GM18868 (cell line): Measurements from ENCODE around the gene CTDSP2.
A peak's percentile ranks its signal among the peaks of the same experiment; 100 is the strongest.
"Not testable (repeated sequence)": the region's sequence is repeated elsewhere in the genome, so short reads cannot be mapped to it uniquely, and the experiment has no call there.

ENCODE experiments used
- ATAC-seq: cut with Tn5 transposase; IDR thresholded peaks from one replicate; pipeline ENCODE4 v1.9.1; 2021; ENCODE audit warnings: mild to moderate bottlenecking, moderate library complexity; ENCODE audit not compliant: unreplicated experiment

The CTDSP2 gene

DNA sequence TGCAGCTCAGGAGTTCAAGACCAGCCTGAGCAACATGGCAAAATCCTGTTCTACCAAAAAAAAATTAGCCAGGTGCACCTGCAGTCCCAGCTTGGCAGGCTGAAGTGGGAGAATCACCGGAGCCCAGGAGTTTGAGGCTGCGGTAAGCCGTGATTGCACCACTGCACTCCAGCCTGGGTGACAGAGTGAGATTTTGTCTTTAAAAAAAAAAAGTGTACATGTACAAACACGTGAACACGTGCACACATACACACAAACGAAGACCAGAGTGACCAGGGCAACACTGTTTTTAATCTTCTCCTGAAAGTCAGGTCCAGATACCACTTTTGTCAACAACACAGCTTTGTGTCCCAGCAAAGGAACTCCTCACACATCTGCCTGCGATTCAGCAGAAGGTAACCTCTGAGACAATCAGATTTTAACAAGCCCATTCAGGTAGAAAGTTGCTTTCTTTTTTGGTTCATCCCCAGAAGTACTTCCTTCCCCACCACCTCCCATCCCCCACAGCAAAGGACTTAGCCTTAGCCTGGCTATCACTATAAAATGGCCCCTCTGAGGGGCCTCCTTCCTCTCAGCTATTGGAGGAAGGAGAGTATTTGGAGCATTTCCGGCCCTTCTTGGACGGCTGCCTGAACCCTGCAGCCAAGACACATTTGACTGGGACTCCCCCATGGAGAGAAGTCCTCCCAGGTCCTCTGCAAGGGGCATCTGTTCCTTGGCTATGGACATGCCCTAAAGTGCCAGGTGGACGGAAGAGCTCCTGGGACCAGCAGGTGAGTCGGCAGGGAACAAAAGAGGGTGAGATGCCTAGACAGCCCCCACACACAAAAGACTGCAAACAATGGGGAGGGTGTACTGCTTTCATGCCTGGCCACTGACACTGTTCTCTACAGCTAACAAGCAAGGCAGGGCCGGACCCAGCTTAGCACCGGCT lies 9.8 kb downstream of the CTDSP2 start:
- ATAC-seq: peak; percentile 58

DNA sequence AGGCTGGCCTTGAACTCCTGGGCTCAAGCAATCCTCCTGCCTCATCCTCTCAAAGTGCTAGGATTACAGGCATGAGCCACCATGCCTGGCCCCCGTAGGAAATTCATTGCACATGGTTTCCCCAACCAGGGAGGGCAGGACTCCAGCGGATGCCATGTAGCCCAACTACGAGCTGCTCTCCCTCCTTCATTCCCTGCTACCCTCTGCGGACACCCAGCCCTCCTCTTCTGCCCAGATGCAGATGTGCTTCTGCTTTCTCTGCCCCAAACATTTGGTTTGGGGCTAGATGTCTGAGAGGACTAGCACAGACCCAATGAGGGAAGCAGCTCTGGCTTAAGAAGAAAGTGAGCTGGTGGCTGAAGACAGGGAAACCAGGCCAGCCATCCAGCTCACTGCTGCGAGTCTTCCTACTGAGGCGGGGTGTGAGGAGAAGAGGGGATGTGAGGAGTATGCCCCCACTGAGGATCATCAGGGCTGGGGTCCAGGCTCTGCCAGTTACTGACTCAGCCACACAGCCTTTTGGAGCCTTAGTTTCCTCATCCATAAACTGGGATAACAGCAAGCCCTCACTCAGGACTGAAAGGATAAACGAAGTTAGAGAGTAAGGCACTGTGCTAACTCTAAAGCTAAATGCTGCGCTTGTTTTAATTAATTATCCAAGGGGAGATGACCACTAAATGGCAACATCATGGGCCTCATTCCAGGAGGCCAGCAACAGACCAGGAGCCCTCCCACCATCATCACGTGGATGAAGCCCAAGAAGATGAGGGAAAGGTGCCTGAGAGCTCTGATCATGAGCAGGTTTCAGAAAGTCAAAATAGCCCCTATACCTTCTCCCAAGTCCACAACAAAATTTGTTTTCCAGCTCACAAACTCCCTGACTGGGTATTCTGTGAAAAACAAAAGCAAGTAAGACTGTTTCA lies 10.9 kb downstream of the CTDSP2 start:
- no peak for ATAC-seq

DNA sequence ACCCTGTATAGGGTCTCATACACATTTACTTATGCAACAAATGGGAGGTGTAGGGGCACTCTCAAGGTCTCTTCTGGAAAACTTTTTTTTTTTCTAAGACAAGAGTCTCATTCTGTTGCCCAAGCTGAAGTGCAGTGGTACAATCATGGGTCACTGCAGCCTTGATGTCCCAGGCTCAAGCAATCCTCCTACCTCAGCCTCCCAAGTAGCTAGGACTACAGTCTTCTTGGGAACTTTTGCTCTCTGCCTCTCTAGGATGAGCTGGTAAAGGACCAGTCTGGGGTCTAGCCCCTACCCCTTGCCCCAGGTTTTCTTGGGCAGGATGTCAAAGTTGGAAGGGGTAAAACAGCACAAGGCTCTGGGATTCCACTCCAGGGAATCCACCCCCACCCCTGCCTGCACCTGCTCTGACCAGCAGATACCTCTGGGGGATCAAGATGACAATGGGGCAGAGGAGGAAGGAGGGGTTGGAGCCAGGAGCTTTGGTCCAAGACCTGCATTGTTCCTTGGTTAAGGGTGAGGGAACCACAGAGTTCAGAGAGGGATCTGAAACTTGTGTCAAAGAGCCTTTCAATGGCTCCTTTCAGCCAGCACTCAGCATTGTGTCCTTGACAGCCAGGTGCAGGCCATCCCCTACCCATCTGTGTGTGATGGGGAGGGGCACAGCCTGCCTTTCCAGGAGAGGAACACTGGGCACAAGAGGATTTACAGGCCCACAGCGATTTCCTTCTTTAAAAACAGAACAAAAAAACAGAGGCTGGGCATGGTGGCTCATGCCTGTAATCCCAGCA lies 12.2 kb downstream of the CTDSP2 start:
- no peak for ATAC-seq

DNA sequence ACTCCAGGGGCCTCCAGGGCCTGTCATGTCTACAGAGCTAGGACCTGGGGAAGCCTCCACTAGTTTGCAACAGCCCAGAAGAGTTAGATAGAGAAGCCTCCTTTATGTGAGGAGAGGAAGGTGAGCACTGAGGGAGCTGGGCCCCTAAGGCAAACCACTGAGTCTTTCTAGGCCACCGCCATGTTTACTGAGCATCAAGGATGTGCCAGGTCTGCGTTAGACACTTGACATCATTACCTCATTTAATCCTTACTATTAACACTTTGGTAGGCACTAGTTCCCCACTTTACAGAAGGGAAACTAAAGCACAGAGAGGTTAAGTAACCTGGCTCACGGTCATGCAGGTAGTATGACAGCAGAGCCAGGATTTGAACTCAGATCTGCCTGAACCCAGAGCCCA lies 12.9 kb downstream of the CTDSP2 start:
- ATAC-seq: no peak

DNA sequence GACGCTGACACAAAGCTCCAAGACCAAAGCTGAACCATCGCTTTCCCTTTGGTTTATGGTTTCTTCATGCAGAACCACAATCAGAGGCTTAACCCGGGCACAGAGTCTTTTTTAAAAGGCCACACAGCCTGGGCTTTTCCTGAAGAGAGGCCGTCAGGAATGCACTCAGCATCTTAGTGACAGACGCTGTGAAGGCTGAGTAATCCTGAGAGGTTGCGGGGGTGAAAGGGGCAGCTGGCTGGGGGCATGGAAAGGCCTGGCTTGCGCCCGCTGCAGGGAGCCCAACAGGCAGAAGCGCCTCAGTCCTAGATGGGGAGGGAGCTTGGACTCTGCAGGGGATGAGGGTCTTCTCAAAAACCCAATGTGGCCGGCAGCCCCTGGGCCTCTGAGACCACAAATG lies 13.6 kb downstream of the CTDSP2 start:
- no peak for ATAC-seq

DNA sequence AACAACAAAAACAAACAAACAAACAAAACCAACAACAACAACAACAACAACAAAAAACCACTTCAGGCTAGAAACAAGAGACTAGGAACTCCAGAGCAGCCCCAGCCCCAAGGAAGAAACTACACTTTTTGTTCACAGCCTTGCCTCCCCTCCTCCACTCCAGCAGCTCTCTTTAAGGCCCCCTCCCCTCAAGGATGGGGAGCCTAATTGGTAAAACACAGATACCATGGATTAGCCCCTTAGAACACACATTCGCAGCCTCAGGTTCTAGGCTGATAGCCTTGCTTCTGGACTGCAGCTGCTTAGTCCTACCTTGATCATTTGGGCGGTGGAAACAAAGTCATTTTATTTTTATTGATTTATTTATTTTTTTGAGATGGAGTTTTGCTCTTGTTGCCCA lies 16.1 kb downstream of the CTDSP2 start:
- no peak for ATAC-seq

DNA sequence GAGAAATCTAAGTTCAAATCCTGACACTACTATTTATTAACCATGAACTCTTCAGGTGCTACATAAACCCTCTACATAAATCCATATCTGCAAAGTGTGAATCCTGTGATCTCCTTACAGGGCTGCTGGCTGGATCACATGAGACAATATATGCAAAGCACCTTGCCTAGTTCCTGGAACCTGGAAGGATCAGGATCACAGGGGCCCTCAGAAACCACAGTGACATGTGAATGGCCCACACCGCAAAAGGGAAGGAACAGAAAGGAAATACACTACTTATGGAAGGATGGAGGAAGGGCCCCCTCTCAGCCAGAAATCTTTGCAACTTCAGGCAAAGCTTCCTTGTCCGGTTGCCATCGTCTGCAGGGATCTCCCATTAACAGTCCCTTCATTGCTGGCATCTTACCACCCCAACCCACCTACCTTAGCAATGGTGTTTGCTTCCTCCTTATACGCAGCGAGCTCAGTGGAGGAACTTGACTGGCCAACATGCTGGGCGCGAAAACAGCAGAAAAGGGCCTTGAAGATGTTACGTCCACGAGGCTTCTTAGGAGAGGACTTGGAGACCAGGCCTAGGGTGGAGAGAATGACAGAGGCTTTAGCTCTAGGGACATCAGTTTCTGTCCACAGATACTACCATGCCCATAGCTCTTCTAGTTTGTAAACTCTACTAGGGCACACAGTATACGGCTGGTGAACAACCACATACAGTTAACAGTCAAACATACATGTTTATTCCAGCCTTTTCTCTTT lies 17.3 kb downstream of the CTDSP2 start:
- ATAC-seq: no peak

DNA sequence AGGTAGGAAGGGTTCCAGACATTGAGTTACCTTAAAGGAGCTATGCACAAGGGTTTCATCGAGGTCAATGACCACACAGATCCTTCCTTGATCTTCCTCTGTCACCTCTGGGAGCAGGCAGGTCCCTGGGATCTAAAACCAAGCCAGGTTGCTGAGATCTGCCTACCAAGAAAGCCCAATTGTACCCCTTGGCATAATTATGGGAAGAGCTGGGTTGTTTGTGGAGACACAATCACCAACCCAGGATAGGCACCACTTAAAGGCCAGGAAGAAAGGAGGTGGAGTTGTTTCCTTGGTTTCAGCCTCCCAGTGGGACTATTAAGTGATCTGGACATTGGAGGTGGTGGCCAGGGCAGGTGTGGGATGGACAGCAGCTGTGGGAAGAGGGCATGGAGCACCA lies 19.6 kb downstream of the CTDSP2 start:
- ATAC-seq: no peak

DNA sequence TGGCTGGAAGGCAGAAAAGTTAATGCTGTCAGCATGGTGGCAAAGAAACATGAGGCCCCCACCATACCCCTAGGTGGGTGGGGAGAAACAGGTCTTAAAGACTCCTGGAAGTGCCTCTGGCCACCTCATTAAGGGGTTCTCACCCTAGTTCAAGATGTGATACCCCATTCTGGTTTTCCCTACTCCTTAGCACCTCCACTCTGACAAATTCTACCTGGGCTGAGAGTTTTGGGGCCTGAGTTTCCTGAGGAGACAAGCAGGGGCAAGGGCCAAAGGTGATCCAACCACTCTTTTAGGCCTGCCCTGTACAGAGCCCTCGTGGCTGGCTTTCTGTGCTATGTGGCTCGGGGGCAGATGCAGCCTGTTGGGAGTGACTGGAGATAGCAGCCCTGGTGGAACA lies 20.1 kb downstream of the CTDSP2 start:
- no peak for ATAC-seq

DNA sequence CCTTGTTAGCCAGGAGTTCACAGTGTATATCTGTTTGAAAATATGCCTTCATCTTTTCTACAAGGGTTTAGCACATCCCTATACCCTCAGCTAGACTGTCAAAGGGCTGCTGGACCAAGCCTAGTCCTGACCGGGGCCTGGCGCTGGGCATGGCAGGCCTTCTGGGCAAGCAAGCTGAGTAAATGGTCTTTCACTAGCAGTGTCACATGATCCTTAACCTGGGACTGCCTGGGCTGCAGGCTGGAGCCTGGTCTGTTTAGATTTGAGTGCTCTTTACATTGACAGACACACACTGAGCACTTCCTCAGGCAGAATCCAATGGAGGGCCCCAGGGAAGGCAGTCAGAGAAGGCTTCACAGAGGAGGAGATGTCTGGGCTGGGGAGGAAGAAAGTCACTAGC lies 21.1 kb downstream of the CTDSP2 start:
- no peak for ATAC-seq

DNA sequence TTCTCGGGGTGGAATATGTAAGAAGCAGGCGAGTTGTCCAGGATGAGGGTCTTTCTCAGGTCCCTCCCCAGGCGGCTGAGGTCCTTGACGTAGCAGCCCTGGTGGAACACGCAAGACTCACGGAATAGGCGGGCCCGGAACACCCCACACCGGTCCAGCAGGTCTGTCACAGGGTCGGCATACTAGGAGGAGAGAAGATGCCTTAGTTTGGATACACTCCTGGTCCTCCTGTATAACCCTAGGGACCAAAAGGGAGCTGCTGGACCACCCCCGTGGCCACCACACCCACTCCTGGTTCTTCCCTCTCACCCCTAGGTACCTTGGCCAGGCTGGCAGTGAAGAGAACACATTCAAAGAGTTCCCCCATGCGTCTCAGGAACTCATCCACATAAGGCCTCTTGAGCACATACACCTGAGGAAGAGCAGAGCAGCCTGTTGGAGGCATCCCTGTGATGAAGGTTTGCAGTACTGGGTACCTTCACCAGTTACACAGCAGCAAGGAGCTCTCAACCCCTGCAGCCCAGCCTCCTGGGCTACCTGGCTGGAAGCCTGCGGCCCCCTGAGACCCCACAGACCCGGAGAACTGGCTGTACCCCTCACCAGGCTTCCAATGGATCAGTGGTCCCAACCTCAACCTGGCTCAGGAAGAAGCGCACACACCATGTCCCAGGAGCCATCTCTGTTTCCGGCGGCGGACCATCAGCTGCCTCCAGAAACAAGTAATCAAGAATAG lies 22.5 kb downstream of the CTDSP2 start:
- no peak for ATAC-seq

DNA sequence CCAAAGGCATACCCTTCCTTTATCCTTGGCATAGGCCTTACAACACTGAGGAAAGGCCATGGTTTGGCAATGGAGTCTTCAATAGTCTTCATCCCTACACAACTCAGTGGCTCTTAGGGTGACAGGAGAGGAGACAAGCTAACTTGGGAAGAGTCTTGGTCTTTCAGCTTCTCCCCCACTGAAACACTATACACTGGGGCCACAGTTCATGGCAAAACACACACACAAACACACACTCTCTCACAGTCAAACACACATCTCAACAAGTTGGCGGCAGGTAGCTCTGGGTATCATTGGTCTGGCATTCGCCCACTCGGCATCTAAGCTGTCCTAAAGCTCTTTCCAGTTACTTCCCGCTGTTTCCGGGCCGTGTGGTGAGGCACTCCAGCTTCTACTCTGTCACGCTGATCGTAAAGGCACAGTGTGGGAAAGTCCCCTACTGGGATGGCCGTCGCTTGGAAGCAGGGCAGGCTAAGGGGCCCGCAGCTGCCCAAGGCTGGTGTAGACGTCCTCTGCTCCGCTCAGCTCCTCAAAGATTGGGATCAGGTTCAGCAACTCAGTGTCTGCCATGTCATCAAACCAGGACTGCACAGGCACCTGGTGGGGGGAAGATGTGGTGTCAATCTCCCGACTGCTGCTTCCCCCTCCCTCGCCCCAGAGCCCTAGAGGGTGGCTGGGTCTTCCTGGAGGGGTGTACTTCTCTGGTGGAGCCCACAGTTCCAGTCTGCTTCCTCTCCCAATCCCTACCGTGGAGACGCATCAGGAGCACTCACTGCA lies 23.2 kb downstream of the CTDSP2 start:
- ATAC-seq: no peak

DNA sequence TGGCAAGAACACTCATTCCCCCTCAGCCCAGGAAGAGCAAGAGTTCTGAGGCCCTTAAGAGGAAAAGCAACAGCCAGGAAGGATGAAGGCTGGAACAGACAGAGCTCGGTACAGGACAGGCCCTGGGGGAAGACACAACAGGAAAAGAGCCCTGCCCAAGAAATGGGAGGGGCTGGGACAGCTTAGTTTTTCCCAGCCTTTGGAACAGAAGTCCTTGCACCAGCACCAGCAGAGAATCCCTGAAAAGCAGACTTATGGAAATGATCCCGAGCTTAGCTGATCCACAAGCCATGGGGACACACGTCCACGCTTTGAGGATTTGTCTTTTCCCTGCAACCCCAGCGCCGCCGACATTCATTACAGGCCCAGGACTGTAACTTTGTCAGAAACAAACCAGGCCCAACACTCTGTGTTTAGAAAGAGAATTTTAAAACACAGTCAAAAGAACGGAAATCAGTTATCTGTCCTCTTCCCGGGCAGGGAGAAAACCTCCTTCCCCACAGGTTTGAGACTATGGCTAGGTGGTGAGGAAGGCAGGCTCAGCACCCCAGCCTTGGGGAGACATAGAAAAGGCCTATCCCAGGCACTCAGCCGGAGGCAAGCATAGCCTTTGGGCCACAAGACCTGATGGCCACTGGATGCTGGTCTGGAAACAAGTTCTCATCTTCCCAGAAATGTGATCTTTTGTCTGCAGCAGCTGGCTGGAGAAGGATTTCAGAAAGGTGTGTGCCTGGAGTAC lies 24.0 kb downstream of the CTDSP2 start:
- ATAC-seq: no peak

DNA sequence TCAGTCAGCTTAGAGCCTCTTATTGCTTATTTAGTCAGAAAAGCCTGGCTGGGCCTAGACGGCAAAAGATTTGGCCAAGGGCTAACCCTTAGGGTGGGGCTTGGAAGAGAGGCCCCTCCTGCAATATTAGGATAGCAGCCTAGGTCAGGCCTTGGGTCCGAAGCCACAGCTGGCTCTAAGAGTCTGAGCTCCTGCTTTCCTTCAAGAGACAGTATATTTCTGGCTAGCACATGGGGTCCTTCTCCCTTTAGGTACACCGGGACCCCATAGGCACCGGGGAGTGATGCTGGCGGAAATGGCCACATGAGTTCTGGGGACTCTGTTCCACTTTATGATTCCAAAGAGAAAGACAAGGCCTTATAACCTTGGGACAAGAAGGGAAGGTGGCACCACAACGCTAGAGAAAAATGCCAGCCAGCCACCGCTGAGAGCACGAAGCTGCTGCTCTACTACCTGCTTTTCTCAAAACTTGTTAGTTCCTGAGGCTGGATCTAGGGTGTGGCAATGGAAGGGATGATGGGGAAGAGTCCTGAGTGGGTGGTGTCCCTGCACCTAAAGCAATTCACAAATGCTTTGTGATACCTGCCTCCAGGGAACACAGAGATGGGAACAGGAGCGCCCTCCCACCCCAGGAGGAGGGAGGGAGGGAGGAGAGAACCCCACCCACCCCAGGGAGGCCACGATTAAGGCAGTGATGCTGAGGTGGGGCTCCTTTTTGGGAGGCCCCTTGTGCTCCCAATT lies 24.9 kb downstream of the CTDSP2 start:
- no peak for ATAC-seq

DNA sequence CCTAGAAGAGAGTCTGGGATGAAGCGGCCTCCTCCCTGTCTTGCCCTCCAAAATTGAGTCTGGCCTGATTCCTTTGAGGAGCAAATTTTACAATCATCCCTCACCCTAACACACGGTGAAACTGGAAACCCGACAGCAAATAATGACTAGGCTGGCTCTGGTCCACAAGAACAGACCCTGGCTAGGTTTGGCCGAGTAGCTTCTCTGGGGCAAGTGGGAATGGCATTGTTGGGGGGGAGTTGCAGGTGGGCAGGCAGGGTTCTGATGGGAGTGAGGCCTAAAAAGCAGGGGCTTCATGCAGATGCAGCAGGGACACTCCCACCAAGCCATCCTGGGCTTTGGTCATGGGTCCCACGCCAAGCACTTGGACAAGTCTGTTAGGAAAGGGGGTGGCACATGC lies 25.5 kb downstream of the CTDSP2 start:
- ATAC-seq: not testable (repeated sequence)

DNA sequence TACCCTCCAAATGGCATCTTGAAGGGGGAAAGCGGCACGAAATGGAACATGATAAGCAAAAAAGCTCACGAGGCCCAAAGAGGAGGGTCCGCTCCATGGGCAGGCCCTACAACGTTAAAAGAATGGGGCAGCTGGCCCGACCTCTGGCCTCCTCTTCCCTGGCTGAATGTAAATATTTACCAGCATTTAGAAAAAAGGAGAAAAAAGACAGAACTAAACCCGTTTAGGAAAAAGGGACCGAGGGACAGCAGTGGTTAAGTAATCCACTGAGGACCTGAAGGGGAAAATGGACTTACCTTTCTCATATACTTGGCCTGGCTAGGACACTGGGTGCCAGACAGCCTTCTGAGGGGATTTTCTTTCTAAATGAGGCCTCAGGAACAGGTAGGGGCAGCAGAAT lies 26.4 kb downstream of the CTDSP2 start:
- ATAC-seq: not testable (repeated sequence)

DNA sequence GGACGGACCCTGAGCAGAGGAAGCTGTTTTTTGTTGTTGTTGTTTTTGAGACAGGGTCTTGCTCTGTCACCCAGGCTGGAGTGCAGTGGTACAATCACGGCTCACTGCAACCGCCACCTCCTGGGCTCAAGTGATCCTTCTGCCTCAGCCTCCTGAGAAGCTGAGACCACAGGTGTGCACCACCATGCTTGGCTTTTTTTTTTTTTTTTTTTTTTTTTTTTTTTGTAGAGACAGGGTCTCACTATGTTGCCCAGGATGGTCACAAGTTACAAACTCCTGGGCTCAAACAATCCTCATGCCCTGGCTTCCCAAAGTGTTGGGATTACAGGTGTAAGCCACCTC lies 28.6 kb downstream of the CTDSP2 start:
- ATAC-seq: not testable (repeated sequence)
